ENCODE results near the gene NRP1.

- TF ChIP-seq, protein P1, sequence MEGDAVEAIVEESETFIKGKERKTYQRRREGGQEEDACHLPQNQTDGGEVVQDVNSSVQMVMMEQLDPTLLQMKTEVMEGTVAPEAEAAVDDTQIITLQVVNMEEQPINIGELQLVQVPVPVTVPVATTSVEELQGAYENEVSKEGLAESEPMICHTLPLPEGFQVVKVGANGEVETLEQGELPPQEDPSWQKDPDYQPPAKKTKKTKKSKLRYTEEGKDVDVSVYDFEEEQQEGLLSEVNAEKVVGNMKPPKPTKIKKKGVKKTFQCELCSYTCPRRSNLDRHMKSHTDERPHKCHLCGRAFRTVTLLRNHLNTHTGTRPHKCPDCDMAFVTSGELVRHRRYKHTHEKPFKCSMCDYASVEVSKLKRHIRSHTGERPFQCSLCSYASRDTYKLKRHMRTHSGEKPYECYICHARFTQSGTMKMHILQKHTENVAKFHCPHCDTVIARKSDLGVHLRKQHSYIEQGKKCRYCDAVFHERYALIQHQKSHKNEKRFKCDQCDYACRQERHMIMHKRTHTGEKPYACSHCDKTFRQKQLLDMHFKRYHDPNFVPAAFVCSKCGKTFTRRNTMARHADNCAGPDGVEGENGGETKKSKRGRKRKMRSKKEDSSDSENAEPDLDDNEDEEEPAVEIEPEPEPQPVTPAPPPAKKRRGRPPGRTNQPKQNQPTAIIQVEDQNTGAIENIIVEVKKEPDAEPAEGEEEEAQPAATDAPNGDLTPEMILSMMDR (conservative IDR thresholded peaks at IDR 0.05; ENCODE audit: low read depth, low read length), result no peak
- TF ChIP-seq EZH2 (IDR thresholded peaks at IDR 0.05; ENCODE audit: low read length, unreplicated experiment) (no peak), EZH2phosphoT487 (IDR thresholded peaks at IDR 0.05; ENCODE audit: borderline replicate concordance, low read length) (no peak)
Observed at GRCh38 chr10:33186150-33186549, 148.3 kb downstream of the NRP1 start.

All from PC-3 (cell line).